GM10847 (cell line): ENCODE data around the gene FABP1.

Experiments
- POLR2A ChIP-seq: IDR thresholded peaks from 2 replicates; pipeline ENCODE4 v1.6.1; 2011; ENCODE audit not compliant: insufficient read length; ENCODE audit errors: extremely low read depth

Gene FABP1

GRCh38 chr2:88080545-88080944, 47.3 kb downstream of the FABP1 start:
- no peak for TF ChIP-seq POLR2A

GRCh38 chr2:88078643-88079172, 49.2 kb downstream of the FABP1 start:
- TF ChIP-seq POLR2A: no peak

GRCh38 chr2:88077080-88077479, 50.8 kb downstream of the FABP1 start:
- TF ChIP-seq POLR2A: no peak

- no peak for TF ChIP-seq POLR2A
Measured at GRCh38 chr2:88074854-88075292, 53.0 kb downstream of the FABP1 start.

- TF ChIP-seq POLR2A: no peak
Measured at GRCh38 chr2:88074150-88074549, 53.7 kb downstream of the FABP1 start.
